ENCODE data around the gene DENND5B.
"Not testable (repeated sequence)": the region's sequence is repeated elsewhere in the genome, so short reads cannot be mapped to it uniquely, and the experiment has no call there.

Gene DENND5B

DNA sequence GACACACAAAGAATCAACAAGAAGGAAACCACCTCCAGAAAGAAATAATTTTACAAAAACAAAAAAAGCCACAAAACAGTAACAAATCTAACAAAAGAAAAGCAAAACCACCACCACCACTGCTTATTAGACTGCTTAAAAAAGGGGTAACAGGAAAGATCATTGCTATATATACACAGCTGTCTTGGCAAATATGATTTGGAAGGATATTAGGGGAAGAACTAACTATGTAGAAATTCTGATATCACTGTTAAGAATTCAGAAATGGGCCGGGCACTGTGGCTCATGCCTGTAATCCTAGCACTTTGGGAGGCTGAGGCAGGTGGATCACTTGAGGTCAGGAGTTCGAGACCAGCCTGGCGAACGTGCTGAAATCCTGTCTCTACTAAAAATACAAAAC, 92.5 kb downstream of the DENND5B start:
- no peak for DNase-seq

GRCh38 chr12:31496257-31496656, 94.7 kb downstream of the DENND5B start:
- no peak for DNase-seq

- DNase-seq: no peak
Measured at GRCh38 chr12:31494455-31494854, 96.5 kb downstream of the DENND5B start.

- DNase-seq: no peak
Measured at GRCh38 chr12:31492599-31493196, 98.2 kb downstream of the DENND5B start.

DNA sequence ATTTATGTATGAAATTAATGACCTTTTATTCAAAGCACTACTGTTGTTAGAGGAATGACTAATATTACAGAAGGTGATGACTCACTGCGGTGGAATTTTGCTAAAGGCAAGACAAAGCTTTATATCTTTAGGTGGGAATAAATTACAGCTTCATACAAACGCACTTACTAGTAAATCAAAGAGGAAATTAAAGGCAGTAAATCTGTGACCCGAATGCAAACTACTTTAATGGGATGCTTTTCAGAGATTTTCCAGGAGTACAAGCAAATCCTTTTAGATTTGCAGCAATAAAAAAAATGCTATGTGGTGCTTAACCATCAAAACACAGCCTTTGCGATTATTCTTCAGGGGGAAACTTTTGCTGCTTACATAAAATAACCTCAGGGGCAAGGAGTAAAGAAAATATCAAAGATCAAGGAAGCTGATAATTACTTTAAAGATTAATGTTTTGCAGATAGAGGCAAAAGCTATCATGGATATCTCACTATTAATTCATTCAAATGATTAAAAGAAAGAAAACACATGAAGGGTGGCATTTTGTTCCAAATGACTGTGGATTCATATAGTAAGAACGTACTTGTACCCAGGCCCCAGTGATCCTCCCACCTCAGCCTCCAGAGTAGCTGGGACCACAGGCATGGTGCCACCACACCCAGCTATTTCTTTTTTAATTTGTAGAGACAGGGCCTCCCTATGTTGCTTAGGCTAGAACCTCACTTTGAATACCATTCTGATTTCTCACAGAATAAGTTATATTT, 98.9 kb downstream of the DENND5B start:
- no peak for DNase-seq

- no peak for DNase-seq
Measured at GRCh38 chr12:31491241-31491794, 99.6 kb downstream of the DENND5B start.

GRCh38 chr12:31488737-31489338, 102.1 kb downstream of the DENND5B start:
- no peak for DNase-seq

DNA sequence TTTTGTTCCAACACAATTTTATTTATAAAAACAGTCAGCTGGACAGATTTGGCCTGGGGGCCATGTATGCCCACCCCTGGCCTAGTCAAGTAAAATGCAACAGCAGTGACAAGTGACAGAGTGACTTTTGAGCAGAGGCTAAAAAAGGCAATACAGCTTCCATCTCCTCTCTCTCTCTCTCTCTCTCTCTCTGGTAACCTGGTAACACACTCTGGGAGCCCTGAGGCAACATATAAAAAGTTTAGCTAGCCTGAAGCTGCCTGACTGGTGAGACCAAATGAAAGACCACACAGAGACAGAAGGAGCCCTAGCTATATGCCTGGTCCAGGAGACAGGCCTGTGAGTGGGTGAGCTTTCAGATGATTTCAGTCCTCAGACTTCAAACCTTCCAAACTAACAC, 105.4 kb downstream of the DENND5B start:
- no peak for DNase-seq

DNA sequence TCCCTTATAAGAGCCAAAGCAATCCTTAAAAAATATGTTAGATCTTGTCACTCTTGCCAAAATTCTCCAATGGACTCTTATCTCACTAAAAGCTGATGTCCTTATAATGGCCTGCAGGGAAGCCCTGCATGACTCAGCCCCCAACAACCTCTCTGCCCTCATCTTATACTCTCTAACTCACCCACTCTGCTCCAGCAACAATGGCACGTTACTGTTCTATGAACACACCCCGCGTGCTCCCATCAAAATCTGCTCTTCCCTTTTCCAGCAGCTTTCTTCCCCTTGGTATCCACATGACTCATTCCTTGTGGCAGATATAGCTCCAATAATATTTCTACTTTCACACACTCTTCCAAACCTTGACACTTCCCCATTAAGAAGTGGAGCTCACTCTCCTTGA, 108.1 kb downstream of the DENND5B start:
- no peak for DNase-seq

DNA sequence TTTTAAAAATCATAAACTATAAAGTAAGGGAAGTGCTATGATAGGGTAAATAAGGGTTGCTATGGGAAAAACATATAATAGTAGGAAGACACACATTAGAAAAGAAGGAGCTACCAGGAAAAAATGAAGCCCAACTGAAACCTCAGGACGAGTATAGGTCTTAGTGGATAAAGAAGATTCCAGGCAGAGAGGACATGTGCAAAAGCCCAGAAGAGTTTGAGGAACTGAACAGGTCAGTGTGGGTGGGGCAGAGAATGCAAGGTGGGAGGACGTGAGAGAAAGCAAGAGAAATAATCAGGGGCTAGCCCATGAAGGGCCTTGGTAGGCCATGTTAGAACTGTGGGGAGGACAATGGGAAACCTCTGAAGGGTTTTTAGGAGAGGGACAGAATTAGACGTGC, 109.5 kb downstream of the DENND5B start:
- no peak for DNase-seq

DNA sequence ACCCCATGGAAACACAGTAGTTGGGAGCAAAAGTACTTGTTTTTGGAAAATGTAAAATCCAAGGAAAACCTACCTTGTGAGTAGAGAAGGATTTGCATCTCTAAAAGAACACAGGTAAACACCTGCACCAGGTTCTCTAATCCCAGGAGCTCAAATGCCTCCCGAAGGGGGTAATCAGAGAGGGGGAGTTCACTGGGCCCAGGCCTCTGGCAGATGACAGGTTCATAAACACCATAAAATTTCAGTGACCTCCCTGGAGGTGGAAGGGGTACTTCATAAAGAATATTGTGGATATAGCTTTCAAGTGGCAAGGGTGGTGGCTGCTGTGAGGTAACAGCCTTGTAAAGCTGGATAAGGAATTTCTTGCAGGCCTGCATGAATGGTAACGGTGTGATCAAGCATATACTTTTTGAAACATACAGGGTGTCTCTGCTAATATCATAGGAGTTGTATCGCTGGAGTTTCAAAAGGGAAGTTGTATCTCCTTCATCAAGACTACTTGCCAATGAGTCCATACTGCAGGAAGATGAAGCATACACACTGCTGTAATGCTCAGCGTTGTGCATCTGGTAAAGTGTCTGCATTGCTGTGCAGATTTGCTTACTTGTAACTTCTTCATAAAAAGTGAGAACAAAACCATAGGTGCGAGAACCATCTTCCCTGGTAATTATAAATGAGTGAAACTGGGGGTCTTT, 111.3 kb downstream of the DENND5B start:
- DNase-seq: no peak

- DNase-seq: no peak
Measured at GRCh38 chr12:31478898-31479297, 112.0 kb downstream of the DENND5B start.

GRCh38 chr12:31478425-31478824, 112.5 kb downstream of the DENND5B start:
- no peak for DNase-seq

GRCh38 chr12:31477687-31478086, 113.2 kb downstream of the DENND5B start:
- no peak for DNase-seq

DNA sequence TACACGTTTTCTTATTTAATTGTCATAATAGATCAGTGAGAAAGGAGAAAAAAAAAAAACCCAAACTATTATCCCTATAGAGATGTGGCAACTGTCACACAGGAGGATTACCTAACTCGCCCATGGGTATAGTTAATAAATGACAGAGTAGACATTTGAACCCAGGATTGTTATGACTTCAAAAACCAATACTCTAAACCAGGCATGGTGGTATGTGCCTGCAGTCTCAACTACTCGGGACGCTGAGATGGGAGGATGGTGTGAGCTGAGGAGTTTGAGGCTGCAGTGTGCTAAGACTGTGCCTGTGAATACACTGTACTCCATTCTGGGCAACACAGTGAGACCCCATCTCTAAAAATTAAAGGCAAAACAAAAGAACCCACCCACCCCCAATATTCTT, 114.5 kb downstream of the DENND5B start:
- DNase-seq: no peak

GRCh38 chr12:31475610-31476009, 115.3 kb downstream of the DENND5B start:
- not testable (repeated sequence) for DNase-seq

DNA sequence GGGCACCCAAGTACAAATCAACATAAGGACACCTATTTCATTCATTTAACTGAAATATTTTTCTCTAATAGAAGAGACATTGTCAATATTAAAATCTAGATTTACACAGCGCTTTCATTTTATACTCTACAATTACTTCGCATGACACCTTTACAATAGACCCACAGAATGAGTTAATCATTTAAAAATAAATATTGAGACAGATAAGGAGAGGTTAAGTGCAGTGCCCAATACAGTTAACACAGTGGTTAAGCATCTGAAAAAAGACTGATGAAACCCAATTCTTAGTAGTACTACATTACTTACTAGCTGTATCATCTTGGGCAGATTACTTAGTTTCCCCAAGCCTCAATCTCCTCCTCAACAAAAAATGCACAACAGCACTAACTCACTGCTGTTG, 116.2 kb downstream of the DENND5B start:
- DNase-seq: no peak

DNA sequence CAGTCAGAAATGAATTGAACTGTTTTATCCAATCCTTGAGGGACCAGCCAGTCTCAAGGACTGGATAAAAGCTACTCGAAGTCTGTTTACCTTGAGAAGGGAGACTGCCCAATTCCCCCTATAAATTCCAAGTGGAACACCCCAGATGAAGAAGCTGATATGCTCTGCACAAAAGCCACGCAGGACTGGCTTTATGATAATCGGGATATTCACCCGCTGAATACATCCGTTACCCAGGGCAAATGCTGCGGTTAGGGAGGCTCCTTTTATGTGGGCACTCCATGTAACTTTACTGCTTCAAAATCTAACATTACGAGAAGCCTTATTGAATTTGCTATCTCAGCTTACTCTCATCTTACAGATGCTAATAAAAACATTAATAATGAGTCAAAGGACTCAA, 119.1 kb downstream of the DENND5B start:
- DNase-seq: no peak

DNA sequence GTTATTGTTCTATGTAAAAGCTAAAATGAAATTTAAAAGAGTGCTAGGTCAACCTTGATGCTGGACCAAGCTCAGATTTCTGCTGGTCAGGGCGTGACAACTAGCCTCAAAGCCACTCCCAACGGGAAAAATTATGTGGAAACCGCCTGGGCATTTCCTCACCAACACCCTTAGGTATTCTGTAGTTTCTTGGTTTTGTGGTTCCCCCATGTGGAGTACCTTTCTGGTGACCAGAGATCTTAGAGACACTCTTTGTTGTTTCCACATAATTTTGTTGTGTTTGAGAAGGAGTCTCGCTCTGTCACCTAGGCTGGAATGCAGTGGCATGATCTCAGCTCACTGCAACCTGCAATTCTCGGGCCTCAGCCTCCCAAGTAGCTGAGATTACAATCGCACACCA, 119.9 kb downstream of the DENND5B start:
- no peak for DNase-seq

GRCh38 chr12:31470459-31470858, 120.5 kb downstream of the DENND5B start:
- DNase-seq: no peak

GRCh38 chr12:31466768-31467167, 124.2 kb downstream of the DENND5B start:
- DNase-seq: no peak

- DNase-seq: no peak
Measured at GRCh38 chr12:31465002-31465401, 125.9 kb downstream of the DENND5B start.

GRCh38 chr12:31460024-31460423, 130.9 kb downstream of the DENND5B start:
- no peak for DNase-seq

Data from activated T-cell treated with anti-CD3 and anti-CD28 coated beads, Interleukin-2, amount 50 U/mL, for 48 hours (primary cell).